ENCODE measurements around the gene SNRNP40.

DNA sequence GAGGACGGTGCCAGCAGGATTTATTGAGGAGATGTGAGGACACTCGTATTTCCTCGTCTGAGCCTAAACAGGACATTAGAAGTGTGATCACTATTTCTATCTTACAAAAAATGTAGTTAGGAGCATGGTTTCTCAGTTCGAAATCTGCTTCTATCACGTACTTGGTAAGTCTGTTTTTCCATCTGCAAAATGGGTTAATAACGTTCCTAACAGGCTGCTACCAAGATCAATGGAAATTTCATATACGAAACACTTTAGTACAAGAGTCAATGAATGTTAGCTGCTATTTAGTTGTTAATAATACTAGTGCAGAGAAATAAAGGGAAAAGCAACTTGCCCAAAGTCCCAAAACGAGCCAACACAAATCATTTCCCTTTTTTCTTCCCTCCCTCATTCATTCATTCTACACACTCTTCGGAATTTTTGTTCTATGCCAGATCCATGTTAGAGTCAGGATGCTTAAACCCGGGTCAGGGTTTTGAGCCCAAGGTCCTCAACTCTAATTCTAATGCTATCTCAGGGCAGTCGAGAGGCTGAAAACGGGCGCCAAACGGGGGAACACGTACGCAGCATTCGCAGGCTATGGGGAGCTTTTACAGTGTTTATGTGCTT is 608 bp downstream of the SNRNP40 start:
- TF ChIP-seq, protein P1, sequence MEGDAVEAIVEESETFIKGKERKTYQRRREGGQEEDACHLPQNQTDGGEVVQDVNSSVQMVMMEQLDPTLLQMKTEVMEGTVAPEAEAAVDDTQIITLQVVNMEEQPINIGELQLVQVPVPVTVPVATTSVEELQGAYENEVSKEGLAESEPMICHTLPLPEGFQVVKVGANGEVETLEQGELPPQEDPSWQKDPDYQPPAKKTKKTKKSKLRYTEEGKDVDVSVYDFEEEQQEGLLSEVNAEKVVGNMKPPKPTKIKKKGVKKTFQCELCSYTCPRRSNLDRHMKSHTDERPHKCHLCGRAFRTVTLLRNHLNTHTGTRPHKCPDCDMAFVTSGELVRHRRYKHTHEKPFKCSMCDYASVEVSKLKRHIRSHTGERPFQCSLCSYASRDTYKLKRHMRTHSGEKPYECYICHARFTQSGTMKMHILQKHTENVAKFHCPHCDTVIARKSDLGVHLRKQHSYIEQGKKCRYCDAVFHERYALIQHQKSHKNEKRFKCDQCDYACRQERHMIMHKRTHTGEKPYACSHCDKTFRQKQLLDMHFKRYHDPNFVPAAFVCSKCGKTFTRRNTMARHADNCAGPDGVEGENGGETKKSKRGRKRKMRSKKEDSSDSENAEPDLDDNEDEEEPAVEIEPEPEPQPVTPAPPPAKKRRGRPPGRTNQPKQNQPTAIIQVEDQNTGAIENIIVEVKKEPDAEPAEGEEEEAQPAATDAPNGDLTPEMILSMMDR (IDR thresholded peaks at IDR 0.05), result no peak
- TF ChIP-seq EZH2 (IDR thresholded peaks at IDR 0.05; ENCODE audit: borderline replicate concordance, insufficient read depth, low read depth, low read length, poor library complexity, severe bottlenecking), result no peak

Data from B cell (primary cell).